Stimulated activated CD4-positive, alpha-beta T cell treated with anti-CD3 and anti-CD28 coated beads, Interleukin-2, amount 100 ng/mL, for 24 hours (primary cell): Measurements from ENCODE around the gene HMCN1.

ENCODE experiments used
- DNase-seq, 2 donors: peaks; one replicate each; pipeline ENCODE4 v3.0.0-alpha.2; 2020

Gene HMCN1

GRCh38 chr1:185808631-185809030, 74.4 kb downstream of the HMCN1 start:
- DNase-seq: no peak

DNA sequence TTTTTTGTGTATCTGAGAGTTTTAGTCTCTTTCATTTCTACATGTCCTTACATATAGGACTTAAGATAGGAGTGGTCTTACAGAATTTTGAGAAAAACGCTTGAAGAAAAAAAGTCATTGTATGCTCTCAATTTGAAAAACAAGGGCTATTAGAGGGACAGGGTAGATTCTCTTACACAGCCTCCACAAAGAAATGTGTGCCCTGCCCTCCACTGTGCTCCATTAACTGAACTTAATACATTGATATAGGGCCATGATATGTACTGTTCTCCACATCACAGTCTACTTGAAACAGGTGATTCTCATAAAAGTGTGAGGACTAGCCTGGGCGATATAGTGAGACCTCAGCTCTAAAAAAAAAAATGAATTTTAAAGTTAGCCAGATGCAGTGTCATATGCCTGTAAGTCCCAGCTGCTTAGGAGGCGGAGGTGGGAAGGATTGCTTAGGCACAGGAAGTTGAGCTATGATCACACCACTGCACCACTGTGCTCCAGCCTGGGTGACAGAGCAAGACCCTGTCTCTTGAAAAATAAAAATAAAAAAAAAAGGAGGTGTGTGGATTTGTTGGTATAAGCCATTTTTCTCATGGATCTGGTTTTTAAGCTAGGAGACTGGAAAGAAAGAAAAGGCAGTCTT, 77.0 kb downstream of the HMCN1 start:
- no peak for DNase-seq

- DNase-seq: no peak
These were observed 78.7 kb downstream of the HMCN1 start for GRCh38 chr1:185812934-185813333.

GRCh38 chr1:185813401-185813979, 79.3 kb downstream of the HMCN1 start:
- no peak for DNase-seq

DNA sequence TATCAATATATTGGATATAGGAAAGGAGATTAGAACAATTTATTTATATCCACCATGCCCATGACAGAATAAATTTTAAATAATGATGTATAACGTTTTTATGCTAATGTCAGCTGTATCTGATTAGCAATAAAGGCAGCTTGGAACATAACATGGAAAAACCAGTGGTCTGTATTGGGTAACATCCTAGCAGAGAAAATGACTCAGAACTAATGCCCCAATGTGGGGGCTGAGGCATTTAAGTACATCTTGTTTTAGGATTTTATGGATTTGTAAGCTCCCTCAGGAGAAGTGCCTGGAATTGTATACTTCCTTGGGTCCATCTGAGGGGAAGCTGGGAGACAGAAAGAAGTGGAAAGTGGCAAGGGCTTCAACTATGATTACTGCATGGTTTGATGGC, 82.3 kb downstream of the HMCN1 start:
- no peak for DNase-seq

GRCh38 chr1:185819798-185820197, 85.6 kb downstream of the HMCN1 start:
- DNase-seq: no peak

DNA sequence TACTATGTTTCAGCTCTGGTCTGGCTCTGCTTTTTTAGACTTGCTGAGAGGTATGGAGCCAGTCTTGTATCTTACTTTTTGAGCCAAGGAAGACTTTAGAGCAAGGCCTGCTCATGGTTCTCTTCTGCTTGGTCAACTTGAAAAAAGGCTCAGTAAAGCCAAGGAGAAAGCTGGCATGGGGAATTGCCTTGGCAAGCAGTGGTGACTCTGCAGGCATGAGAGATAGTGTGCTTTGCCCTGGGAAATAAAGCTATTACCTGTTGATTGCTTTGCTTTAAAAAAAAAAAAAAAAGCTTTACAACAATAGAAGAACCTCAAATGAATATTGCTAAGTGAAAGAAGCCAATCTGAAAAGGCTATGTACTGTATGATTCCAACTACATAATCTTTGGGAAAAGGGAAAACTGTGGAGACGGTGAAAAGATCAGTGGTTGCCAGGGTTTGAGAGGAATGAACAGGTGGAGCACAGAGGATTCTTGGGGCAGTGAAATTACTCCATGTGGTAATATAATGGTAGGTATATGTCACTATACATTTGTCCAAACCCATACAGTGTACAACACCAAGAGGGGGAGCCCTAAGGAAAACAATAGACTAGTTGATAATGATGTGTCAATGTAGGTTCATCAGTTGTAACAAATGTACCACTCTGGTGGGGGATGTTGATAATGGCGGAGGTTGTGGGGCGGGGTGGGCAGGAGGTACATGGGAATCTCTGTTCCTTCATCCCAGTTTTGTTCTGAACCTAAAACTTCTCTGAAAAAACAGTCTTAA, 87.6 kb downstream of the HMCN1 start:
- no peak for DNase-seq

GRCh38 chr1:185823467-185823866, 89.3 kb downstream of the HMCN1 start:
- DNase-seq: no peak

DNA sequence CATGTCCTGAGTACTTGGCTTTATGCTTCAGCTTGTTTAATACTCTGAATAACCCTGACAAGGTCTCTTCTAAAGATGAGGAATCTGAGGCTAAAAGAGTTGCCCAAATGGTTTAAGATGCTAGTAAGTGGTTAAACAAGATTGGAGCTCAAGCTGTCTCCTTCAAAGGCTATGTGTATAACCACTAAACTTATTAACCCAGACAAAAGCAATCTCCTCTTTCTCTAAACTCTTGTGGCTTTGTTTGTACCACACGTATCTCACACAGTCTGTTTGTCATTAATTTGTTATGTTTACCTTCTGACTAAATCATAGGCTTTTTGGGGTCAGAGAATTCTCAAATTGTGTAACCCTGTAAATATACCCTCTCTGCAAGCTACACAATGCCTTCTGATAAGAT, 89.9 kb downstream of the HMCN1 start:
- no peak for DNase-seq

GRCh38 chr1:185825556-185825955, 91.4 kb downstream of the HMCN1 start:
- no peak for DNase-seq

- DNase-seq: no peak
These were observed 100.2 kb downstream of the HMCN1 start for GRCh38 chr1:185834371-185834905.

DNA sequence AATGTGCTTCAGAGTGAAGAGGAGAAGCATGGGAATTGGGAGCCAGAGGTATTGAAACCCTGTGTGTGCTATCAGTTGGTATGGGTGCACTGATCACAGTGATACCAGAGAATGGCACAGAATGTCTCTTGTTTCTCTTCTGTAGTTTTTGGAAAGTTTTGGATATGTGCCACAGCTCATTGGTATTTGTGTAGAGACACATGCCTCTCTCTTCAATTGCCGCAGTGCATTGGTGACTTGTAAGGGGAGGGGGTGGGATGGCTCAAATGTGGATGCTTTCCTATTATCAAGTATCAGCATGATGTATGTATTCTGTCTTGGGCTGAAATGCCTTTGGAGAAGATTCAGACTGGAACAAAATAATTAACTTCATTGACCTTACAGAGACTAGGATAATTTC, 101.0 kb downstream of the HMCN1 start:
- DNase-seq: no peak

GRCh38 chr1:185837711-185838110, 103.5 kb downstream of the HMCN1 start:
- DNase-seq: no peak

DNA sequence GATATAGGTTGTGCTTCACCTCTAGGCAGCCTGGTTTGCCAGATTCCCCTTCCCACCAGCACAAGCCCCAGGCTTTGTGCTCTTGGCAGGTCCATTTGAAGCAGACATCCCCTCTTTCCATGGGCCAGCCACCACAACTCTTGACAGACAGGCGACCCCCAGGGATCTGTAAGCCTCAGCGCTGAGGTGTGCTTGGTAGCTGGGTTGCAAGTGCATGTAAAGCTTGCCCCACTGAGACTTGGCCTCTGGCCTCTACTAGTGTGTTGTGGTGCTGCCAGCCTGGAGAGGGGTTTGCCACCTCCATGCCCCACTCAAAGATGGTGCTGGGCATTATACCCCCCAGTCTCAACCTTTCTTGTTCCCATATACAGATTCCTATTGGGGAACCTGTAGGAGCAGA, 103.9 kb downstream of the HMCN1 start:
- no peak for DNase-seq

- DNase-seq: no peak
These were observed 106.7 kb downstream of the HMCN1 start for GRCh38 chr1:185840880-185841279.

- no peak for DNase-seq
These were observed 109.2 kb downstream of the HMCN1 start for GRCh38 chr1:185843297-185843869.

DNA sequence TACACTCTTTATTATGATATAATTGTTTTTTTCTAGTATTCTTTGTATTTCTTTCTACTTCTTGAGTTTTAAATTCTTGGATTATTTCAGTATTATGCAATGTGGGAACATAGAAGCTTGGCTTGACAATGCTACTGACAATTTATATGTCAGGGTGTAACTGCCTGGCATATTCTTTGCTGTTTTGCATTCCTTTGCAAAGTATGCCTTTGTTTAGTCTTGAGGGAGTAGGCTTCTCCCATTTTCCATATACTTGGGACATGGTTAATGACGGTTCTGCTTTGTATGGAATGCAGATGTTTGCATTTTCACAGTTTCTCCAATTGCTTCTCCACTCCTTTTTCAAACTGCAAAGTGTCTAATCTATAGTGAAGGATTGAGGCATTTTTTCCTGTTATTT, 109.8 kb downstream of the HMCN1 start:
- no peak for DNase-seq

- DNase-seq: no peak
These were observed 112.7 kb downstream of the HMCN1 start for GRCh38 chr1:185846672-185847444.

DNA sequence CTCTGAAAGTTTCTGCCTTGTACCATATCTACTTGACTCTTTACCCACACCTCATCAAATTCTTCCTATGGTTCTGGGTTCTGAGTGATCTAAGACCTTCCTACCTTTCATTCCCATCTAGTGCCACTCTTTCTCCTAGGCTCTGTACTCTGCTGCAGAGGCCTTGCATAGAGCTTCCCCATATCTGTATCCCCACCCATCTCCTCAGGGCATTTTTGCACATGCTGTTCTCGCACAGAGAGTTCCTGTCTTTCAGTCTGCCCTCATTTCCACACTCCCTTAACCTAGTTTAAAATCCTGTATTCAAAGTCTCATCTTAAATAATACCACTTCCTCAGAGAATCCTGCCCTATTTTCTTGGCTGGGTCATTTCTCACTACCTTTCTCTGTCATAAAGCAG, 114.8 kb downstream of the HMCN1 start:
- no peak for DNase-seq

DNA sequence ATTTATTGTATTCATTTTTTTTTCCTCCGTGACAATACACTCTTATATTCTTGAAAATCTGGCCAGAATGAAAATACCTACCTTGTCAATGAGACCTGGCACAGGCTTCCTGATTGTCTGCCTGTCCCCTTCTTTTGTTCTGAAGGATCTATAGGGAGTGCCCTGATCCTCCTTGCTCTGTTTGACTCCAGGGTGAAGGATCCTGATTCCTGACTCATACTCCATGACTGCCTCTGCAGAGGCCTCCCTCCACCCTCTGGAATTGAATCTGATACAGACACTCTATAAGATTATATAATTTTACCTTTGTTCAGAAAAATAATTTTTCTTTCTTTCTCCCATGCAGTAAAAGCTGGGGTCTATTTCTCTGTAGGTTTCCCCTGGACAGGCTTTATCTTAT, 116.2 kb downstream of the HMCN1 start:
- DNase-seq: no peak

DNA sequence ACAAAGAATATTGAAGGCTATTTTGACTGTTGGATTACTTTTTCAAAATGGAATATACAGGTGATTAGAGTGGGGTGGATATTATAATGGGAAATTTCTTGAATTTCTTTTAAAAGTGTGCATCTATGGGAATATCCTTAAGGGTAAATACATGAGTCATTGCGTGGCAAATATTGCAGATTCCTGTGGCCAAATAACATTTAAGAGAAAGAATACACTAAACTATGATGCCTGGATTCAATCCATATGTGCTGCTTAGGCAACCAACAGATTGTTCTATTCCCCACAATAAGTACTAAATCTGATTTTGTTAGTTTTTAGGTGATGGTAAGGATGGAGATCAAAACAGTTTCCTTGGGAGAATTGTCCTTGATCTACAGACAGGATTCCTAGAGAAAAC, 119.5 kb downstream of the HMCN1 start:
- no peak for DNase-seq

DNA sequence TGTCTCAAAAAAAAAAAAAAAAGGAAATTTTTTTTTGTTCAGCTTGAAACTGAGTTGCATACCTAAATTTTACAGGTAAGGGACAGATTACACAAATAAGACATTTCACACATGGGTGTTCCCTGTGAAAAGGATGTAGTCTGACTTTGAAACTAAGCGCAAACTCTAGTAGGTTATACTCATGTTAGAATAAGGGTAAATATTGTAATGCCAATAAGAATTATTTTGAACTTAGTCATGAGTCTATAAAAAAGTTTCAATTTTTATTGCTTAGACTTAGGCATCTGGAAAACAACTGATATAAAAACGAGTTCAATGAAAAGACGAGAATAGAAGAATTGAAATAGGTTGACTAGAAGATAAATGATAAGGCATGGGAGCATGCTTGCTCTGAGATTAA, 122.3 kb downstream of the HMCN1 start:
- DNase-seq: no peak

- no peak for DNase-seq
These were observed 123.3 kb downstream of the HMCN1 start for GRCh38 chr1:185857442-185857841.
